DMS 273 treated with DMSO at 0.1 percent for 48 hours (cell line): Measurements from ENCODE around the gene MX2.
"Not testable (repeated sequence)": the region's sequence is repeated elsewhere in the genome, so short reads cannot be mapped to it uniquely, and the experiment has no call there.

ENCODE experiments used
- DNase-seq: peaks from one replicate; lab custom pipeline; 2025; lab: John Stamatoyannopoulos, UW

The MX2 gene, protein sequence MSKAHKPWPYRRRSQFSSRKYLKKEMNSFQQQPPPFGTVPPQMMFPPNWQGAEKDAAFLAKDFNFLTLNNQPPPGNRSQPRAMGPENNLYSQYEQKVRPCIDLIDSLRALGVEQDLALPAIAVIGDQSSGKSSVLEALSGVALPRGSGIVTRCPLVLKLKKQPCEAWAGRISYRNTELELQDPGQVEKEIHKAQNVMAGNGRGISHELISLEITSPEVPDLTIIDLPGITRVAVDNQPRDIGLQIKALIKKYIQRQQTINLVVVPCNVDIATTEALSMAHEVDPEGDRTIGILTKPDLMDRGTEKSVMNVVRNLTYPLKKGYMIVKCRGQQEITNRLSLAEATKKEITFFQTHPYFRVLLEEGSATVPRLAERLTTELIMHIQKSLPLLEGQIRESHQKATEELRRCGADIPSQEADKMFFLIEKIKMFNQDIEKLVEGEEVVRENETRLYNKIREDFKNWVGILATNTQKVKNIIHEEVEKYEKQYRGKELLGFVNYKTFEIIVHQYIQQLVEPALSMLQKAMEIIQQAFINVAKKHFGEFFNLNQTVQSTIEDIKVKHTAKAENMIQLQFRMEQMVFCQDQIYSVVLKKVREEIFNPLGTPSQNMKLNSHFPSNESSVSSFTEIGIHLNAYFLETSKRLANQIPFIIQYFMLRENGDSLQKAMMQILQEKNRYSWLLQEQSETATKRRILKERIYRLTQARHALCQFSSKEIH

DNA sequence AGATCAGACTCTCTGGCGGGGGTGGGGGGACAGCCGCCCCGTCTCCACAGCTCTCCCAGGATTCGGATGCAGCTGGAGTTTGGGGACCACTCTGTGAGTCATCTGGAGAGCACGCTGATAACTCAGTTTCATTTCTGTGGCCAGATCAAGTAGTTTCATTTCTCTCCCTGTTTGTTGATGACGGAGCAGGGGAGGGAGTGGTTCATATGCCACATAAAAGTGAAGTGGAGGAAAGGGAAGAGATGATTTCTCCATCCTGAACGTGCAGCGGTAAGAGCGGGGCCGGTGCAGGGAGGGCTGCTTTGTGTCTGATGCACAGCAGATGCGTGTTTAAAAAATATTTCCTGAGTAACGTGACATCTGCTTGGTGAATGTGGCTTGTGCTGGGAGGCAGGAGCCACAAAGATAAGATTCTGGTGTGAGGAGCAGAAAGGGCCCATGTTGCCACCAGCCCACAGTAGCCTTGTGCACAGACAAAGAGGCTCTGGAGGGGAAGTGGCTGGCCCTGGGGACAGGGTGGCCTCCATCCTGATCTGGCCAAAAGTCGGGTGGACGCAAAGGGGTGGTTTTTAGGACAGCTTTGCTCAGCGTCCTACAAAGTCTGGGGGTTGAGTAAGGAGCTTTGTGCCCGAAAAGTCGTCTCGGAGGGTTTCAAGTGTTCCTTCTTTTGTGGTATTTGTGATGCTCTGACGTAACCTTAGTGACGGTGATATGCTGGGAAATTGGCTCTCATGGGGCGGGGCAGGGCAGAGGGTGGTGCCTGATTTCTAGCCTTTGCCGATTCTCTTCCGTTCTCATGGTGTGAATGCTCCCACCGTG, at the start of gene MX2:
TSS of gene MX2 (plus strand) at position 242 of the 819 bp plus-strand sequence. CDS start 14,880 bp downstream, outside the sequence.
- DNase-seq = no peak

DNA sequence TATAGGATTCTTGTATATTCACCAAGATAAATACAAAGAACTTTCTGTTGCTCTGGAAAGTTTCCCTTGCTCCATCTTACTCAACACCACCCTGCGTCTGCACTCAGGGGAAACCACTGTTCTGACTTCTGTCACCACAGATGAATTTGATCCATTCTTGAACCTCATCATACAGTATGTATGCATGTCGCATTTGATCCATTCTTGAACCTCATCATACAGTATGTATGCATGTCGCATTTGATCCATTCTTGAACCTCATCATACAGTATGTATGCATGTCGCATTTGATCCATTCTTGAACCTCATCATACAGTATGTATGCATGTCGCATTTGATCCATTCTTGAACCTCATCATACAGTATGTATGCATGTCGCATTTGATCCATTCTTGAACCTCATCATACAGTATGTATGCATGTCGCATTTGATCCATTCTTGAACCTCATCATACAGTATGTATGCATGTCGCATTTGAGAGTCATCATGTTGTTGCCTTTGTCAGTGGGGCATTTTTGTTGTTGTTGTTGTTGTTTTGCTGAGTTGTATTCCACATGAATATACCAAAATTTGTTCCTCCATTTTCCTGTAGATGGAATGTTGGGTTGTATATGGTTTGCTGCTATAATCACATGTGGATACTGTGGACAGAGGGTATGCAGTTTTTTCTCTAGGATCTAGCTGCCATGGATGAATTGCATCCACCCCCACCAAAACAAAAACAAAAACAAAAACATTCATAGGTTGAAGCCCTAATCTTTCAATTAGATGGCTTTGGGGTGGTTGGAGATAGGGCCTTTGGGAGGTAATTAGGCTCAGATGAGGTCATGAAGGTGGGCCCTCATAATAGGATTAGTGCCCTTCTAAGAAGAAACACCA, 48.3 kb upstream of the MX2 start:
- DNase-seq = not testable (repeated sequence)

DNA sequence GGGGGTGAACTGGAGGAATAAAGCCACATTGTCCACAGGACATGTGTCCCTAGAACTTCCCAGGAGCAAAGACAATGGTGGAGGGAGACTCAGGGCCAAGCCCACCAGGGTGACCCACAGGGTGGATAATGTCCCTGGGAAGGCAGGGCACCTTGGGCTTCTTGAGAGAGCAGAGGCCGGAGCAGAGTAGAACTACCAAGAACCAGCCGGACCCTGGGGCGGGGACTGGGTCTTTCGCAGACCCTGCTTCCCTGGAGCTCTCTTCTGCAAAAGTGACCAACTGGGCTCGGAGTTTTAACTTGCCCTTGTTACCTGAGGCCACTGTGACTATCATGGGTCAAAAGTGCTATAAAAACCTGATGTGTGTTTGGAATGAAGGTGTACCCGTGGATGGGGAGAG, 46.1 kb upstream of the MX2 start:
- no peak for DNase-seq

DNA sequence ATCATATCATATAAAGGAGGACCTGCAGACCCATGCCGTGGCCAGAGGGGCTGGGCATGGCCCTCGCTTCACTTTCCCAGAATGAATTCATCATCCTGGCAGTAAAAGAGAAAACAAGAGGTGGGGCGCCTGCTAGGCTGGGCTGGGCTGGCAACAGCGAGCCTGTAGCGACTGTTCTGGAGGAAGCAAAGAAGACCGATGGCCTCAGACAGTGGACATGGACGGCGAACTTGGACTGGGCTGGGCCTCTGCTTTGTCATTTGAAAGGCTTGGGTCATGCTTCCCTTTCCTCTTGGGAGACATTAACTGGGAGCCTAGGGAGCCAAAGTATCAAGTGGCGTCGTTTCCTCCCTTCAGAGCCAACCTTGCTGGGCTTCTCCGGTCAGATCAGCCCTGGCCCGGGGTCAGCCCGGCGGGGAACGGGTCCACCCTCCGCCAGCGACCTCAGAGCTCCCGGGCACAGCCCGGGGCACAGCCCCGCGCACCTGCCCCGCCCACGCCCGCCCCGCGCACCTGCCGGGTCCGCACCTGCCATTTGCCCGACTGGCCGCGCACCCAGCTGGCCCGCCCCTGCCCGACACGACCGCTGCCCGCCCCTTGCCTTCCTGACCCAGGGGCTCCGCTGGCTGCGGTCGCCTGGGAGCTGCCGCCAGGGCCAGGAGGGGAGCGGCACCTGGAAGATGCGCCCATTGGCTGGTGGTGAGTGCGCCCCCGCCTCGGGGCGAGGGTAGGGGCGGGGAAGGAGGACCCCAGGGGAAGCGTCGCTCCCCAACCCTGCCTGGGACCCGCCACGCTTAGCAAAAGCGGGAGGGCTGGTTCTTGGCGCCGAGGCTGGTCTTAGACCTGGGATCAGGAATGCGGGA, 45.4 kb upstream of the MX2 start, which contains the start of gene FAM3B:
TSS of gene FAM3B (plus strand) at position 602 of the 863 bp plus-strand sequence. CDS start at position 681, 79 bp downstream.
- no peak for DNase-seq

DNA sequence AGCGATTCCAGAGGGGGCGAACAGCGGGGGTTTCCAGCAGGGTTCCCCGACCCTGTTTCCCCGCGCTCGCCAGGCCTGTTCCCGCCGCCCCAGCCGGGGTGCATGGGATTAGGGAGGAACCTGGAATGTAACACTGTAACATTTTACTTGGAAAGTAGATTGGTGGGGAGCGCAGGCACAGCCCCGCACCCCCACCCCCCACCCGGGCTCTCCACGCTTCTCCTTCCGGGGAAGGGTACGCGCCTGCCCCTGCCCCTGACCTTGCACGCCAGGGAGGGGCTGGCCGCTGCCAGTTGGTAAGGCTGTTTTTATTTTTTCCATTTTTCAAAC, 44.8 kb upstream of the MX2 start:
- no peak for DNase-seq

DNA sequence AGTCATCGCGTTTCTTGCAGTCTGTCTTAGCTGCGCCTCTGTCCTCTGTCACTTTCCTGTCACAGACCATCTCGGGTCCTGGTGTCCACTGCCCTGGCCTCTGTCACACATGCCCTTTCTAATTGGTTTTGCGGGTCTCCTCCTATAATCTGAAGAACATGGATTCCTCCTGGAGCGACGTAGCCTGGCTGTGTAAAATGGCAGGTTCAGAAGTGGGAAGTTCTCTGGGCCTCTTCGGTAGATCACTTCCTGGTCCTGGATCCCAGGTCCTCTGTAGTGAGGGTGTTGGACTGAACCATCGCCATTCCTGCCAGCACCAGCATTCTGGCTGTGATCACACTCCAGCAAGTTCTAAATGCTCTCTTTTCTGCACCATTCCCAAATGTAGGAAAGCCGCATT, 44.4 kb upstream of the MX2 start:
- DNase-seq = no peak

DNA sequence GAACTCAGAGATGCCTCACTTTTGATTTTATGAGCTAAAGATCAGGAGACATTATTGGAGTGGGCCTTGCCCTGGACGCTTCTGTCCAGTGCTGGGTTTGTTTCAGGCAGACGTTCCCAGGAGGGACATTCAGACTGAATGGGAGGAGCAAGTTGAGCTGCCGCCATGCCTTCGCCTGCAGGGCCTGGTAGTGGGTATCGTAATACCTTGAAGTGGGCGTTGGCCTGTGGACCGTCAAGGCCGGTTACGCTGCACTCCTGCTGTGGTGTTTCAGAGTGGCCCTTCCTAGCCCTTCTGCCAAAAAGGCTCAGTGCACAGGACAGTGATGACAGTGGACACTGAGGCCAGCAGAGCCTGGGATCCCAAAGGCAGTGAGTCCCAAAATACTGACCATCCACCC, 43.6 kb upstream of the MX2 start:
- DNase-seq = no peak

DNA sequence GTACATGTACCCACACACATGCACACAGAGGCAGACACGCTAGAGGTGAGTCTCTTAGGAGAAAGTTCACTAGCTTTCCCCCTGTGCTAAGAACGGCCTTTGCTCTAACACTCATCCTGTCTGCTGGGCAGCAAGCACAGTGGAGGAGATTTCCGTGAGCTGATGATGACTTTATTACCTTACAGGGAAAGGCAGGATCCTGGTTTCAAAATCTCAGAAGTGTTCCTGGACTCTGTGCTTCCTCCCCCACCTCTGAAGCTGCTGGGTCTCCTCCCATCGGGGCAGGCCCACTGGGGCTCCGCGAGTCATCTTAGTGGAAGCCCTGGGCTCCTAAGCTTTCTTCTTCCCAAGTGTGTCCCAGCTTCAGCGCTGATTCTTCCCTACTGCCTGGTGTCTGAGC, 42.6 kb upstream of the MX2 start:
- DNase-seq = no peak

DNA sequence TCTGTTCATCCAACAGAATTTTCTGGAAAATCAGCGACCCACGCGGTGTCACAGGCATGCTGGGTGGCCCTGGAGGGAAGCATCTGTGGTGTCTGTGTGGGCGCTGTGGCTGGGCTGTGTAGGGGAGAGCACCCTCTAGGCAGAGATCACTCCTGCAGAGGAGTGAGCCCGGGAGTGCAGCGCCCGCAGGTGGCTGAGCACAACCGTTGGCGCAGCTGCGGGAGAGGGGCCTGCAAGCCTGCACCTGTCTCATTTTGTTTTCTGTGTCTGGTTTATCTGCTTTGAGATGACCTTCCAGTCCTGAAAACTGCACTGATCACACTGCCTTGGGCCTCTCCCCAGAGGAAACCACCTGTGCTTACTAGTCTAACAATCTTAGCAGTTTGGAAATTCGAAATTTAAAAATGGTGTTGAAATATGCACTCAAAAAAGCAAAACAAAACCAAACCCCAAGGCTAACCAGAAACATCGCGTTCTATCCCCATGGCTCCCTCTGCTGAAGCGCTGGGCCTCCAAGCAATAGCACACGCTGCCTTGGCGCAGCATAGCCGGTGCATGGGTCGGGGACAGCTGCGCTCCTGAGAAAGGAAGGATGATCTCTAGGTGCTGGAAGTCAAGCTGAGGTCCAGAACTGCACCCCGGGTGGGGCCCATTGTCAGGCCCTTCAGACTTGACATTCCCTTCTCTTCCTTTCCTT, 40.5 kb upstream of the MX2 start:
- no peak for DNase-seq

DNA sequence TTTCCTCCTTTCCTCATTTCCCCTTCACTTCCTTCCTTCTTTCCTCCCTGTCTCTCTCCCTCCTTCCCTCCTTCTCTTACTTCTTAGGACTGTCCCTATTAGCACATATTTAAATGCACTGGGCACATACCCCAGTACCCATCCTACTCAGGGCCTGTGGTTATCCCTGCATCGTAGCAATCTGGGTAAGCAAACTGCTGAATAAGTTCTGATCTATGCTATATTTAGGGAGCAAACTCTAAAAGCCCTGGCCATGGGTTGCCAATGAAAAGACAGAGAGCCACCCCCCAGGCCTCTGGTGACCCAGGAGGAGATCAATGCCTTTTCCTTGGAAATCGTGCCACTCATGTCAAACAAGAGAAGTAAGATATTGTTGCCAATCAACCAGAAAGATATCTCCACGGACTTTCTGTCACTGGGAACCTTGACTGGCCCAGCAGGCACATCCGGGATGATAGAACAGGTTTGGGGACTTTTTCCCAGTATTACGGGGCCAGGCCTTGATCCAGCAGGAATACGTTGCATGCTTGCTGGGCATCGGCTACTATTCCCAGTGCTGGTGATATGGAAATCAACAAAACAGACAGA, 39.8 kb upstream of the MX2 start:
- no peak for DNase-seq

DNA sequence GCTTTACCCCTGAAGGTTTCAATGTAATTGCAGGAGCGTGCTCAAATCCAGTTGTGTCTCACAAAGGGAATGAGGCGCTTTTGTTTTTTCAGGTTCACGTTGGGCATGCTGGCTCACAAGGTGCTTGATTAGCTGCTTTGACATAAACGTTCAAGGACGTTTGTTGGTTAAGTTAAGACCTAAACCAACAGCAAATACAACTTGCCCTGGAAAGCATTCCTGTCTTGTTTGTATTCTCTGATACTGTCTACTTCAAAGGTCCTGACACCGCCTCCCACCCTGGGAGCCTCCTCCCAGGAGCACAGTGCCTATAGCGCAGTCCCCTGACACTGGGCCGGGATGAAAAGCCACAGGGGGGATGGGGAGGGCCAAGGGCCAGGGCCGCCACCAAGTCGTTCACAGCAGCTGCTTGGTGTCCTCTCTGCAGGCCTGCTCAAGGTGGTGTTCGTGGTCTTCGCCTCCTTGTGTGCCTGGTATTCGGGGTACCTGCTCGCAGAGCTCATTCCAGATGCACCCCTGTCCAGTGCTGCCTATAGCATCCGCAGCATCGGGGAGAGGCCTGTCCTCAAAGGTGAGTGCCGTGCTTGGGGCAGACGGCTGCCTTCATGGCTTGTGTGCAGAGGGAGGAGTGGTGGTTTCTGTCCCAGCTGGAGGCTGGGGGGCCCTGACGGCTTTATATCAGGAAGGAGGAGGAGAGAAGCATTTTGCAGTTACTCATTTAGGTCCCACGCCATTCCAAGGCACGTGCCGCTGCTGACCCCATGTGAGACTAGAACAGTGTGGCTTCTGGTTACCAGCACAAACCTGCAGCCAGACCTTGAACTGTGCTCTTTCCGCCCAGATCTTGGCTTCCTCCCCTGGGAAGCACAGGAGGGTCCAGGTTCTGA, 39.1 kb upstream of the MX2 start:
- DNase-seq = no peak

DNA sequence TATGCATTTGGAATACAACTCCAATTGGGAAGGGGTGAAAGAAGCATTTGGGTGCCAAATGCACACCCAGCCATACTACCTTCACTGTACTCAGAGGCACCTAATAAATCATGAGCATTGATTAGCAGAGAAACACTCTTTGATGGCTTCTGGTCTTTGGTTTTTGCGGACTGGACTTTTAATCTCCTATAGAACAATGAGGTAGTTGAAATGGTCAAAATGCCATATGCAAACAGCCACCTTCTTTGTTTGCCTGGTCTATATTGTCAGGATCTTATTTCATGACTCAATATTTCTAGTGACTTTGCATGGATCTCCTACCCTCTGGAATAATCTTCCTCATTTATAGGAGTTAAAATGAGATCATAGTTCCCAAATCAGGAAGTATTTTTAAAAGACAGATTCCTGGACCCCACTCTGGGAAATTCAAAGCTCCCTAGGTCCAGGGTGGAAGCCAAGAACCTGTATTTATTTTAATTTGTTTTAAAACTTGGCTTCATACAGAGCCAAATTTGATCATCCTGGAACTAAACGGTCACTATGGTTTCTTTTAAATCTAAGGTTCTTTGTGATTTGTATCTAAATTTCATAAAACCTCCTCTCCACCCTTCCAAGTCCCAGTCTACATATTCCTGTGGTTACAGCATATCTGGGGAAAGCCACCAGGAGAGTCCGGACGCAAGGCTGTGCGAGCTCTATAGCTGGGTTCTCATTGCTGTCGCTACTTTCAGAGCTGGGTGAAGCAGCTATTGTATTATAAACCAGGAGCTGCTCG, 36.5 kb upstream of the MX2 start:
- no peak for DNase-seq

DNA sequence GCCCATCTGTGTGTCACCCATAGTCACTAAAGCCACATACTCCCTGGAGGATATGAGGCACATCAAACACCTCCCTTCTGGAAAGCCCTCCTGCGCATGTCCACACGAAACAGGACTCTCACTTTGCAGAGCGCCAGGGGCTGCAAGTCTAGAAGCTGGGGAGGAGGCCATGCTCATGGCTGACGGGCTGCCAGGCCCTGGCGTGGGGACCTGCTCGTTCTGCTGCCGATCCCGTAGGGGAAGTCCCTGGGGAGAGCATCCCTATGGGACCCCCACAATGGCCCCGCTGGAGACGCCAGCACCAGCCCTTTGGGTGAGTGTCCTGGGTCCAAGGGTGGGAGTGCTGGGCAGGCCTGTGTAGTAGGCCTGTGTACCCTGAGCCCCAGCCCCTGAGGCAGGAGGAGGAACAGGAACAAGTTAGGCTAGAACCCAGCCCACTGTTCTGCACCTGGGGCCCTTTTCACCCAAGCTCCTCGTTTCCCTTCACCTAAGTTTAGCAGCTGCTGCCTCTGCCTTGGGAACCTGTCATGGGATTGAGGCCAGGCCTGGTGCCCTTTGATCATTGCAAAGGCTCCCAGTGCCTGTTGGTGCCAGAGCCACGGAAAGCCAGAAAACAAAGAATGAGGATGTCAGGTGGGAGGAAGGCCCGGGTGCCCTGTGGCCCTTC, 35.3 kb upstream of the MX2 start:
- DNase-seq = no peak

DNA sequence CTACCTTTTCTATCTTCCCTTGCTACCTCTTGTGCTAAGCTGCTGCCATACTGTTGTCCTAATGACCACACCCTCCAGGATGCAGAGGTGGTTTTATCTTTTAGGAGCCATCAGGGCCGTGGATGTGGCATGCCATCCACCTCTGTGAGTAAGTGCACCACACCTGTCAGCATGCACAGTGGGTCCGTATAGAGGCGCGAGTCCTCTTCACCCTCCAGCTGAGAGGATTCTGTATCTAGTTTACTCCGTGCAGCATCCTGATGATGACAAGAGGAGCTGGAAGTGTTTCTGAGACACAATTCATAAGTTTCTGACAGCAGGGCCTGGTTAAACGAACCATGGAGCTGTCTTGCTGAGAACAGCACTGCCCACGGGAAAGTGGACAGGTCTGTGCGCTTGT, 34.1 kb upstream of the MX2 start:
- DNase-seq = no peak

DNA sequence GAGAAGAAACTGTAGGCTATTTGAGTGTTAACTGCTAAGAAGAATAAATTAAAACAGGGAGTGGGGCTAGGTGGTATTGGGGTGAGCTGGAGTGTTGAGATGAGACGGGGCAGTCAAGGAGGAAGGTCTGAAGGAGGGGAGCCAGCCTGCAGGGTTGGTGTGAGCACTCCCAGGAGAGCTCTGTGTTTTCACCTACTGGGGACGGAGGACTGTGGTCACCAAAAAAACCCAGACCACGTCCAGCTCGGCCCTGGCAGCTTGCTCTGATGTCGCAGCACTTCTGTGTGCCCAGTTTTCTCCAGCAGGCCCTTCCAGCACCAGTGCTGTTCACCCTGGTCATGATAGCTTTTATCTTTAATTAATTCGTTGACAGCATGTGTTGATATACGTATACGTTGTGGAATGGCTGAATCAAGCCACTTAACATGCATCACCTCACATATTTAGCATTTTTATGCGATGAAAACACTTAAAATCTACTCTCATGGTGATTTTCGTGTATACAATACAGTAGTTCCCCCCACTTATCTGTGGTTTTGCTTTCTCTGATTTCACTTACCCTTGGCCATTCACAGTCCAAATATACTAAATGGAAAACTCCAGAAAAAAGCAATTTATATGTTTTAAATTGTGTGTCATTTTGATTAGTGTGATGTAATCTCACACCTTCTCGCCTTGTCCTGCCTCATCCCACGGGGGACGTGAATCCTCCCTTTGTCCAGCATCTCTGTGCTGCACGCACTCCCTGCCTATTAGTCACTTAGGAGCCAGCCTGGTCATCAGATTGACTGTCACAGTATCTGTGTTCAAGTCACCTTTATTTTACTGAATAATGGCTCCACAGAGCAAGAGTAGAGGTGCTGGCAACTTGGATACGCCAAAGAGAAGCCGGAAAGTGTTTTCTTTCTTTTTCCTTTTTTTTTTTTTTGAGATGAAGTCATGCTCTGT, 32.9 kb upstream of the MX2 start:
- DNase-seq = no peak

DNA sequence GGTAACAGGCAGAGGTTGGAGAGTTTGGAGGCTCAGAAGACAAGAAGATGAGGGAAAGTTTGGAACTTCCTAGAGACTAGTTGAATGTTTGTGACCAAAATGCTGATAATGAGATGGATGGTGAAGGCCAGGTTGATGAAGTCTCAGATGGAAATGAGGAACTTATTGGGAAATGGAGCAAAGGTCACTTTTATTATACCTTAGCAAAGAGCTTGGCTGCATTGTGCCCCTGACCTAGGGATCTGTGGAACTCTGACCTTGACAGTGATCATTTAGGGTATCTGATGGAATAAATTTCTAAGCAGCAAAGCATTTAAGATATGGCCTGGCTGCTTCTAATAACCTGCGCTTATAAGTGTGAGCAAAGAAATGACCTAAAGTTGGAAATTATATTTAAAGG, 28.1 kb upstream of the MX2 start:
- no peak for DNase-seq
